ENCODE data around the gene TPM4. TPM values are rescaled to one million over a fixed set of nuclear protein-coding genes. Genes with fewer than 3 reads are reported as not detected.

TPM4 gene
- total RNA-seq, 4 donors from 2014 or later = 101 to 296 (median 151) TPM

GRCh38 chr19:16111909-16112752 lies 35.8 kb downstream of the TPM4 start:
- no peaks in the 10 kb centered on the region for H3K27me3 ChIP-seq
- TF ChIP-seq CTCF (IDR thresholded peaks at IDR 0.05) (no peak), POLR2A (IDR thresholded peaks at IDR 0.05) (no peak)
- no peaks in the 10 kb centered on the region for H3K36me3 ChIP-seq
- 3 to 4% methylated on average over 15 to 25 of the region's 37 CpGs for WGBS, 2 donors
- H3K9me3 ChIP-seq = no peaks in the 10 kb centered on the region
- peak overlapping the region; percentile 79 to 86 (median 85) for H3K27ac ChIP-seq
- intact Hi-C loops (cut with DNase I) = loop anchor here (5.0 kb wide), 1 partner anchor 85 kb away; the partner anchor contains the start of gene AP1M1
- DNase-seq = no peak
- H3K4me1 ChIP-seq = peaks cover 10 to 18% of the 10 kb centered on the region in 2 donors
- H3K4me3 ChIP-seq (replicated peaks in 1 of 3) = peak overlapping the region; percentile 81 to 97 (median 93)

GRCh38 chr19:16112778-16113177 lies 36.5 kb downstream of the TPM4 start:
- H3K27me3 ChIP-seq = no peaks in the 10 kb centered on the region
- H3K4me1 ChIP-seq = peaks cover 10 to 18% of the 10 kb centered on the region in 2 donors
- TF ChIP-seq POLR2A (IDR thresholded peaks at IDR 0.05) (no peak), CTCF (IDR thresholded peaks at IDR 0.05) (no peak)
- intact Hi-C loops (cut with DNase I) = loop anchor here (5.0 kb wide), 1 partner anchor 85 kb away; the partner anchor contains the start of gene AP1M1
- H3K4me3 ChIP-seq (replicated peaks in 1 of 3) = peak overlapping the region in 1 of 3 donors; percentile 93
- no peaks in the 10 kb centered on the region for H3K36me3 ChIP-seq
- DNase-seq = no peak
- peak overlapping the region in 1 of 3 donors; percentile 85 for H3K27ac ChIP-seq
- 44 to 50% methylated on average over 2 of the region's 2 CpGs for WGBS, 2 donors
- no peaks in the 10 kb centered on the region for H3K9me3 ChIP-seq

GRCh38 chr19:16113727-16114126 lies 37.4 kb downstream of the TPM4 start:
- peaks cover 10 to 18% of the 10 kb centered on the region in 2 donors for H3K4me1 ChIP-seq
- WGBS, 2 donors = 86 to 92% methylated on average over 3 of the region's 3 CpGs
- no peaks in the 10 kb centered on the region for H3K9me3 ChIP-seq
- no peak for DNase-seq
- no peak overlapping the region for H3K4me3 ChIP-seq (replicated peaks in 1 of 3)
- TF ChIP-seq CTCF (IDR thresholded peaks at IDR 0.05) = no peak
- TF ChIP-seq POLR2A (IDR thresholded peaks at IDR 0.05) = no peak
- H3K27ac ChIP-seq = no peak overlapping the region
- intact Hi-C loops (cut with DNase I) = loop anchor here (5.0 kb wide), 1 partner anchor 84 kb away; the partner anchor contains the start of gene AP1M1
- H3K27me3 ChIP-seq = no peaks in the 10 kb centered on the region
- peaks cover 7 to 9% of the 10 kb centered on the region in 2 donors for H3K36me3 ChIP-seq

DNA sequence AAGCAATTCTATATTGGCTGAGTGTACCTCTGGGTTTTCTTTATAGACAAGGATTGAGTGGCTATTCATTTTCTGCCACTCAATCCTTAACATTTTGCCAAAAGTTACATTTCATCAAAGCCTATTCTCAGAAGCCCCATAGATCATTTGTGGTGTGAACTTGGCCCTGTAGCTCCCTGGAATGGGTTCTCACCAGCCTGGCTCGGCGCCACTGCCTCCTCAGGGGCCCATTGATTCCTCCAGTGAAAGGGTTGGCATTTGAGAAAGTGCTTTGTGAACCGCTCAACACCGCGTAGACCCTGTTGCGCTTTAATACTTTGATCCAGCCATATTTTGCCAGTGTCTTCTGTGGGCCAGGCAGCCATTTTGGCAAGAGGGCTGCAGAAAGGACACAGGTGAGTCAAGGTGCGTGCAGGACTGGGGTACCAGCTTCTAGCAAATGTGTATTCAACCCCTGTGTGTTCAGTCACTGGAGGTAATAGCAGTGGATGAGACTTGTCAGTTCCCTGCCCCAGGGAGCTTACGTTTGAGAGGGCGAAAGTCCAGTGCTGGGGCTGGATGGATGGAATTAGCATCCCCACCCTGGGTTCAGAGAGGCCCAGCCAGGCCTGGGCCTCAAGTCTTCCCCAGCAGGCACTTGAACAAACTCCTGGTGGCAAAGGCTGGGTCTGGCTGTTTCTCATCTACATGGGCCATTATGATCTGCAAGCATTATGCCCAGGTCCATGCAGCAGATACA lies 39.2 kb downstream of the TPM4 start:
- Histone ChIP-seq H3K4me3 (replicated peaks in 1 of 3) (no peak overlapping the region), H3K27ac (no peak overlapping the region), H3K4me1 (peaks cover 10 to 18% of the 10 kb centered on the region in 2 donors)

More for the DNA sequence above, 39.2 kb downstream of the TPM4 start:
- TF ChIP-seq CTCF (IDR thresholded peaks at IDR 0.05) (no peak), POLR2A (IDR thresholded peaks at IDR 0.05) (no peak)
- no peak for DNase-seq
- intact Hi-C loops (cut with DNase I) = no loop called here
- H3K9me3 ChIP-seq = no peaks in the 10 kb centered on the region
- 95 to 96% methylated on average over 9 of the region's 9 CpGs for WGBS, 2 donors
- no peaks in the 10 kb centered on the region for H3K27me3 ChIP-seq
- peaks cover 16 to 19% of the 10 kb centered on the region in 2 donors for H3K36me3 ChIP-seq

Data from thyroid gland (tissue), 4 donors.